Measurements from ENCODE around the gene NHSL2.

NHSL2 gene

GRCh38 chrX:72060921-72061490, 150.4 kb downstream of the NHSL2 start:
- no peak for TF ChIP-seq CTCF (IDR thresholded peaks at IDR 0.05; ENCODE audit: control insufficient read depth, insufficient read depth, low read depth, low read length, missing control alignments)
- DNase-seq (ENCODE audit: low read depth) = no peak
- no peak overlapping the region for H3K4me3 ChIP-seq (ENCODE audit: control insufficient read depth, low read depth, low read length)

- DNase-seq (ENCODE audit: low read depth) = no peak
- no peak for TF ChIP-seq CTCF (IDR thresholded peaks at IDR 0.05; ENCODE audit: control insufficient read depth, insufficient read depth, low read depth, low read length, missing control alignments)
- H3K4me3 ChIP-seq (ENCODE audit: control insufficient read depth, low read depth, low read length) = no peak overlapping the region
These were observed 152.3 kb downstream of the NHSL2 start for GRCh38 chrX:72062916-72063315.

- H3K4me3 ChIP-seq (ENCODE audit: control insufficient read depth, low read depth, low read length) = no peak overlapping the region
- no peak for TF ChIP-seq CTCF (IDR thresholded peaks at IDR 0.05; ENCODE audit: control insufficient read depth, insufficient read depth, low read depth, low read length, missing control alignments)
- no peak for DNase-seq (ENCODE audit: low read depth)
These were observed 158.9 kb downstream of the NHSL2 start for GRCh38 chrX:72069350-72070160.

GRCh38 chrX:72071213-72071612, 160.6 kb downstream of the NHSL2 start:
- DNase-seq (ENCODE audit: low read depth) = no peak
- no peak for TF ChIP-seq CTCF (IDR thresholded peaks at IDR 0.05; ENCODE audit: control insufficient read depth, insufficient read depth, low read depth, low read length, missing control alignments)
- no peak overlapping the region for H3K4me3 ChIP-seq (ENCODE audit: control insufficient read depth, low read depth, low read length)

GRCh38 chrX:72073633-72074032, 163.0 kb downstream of the NHSL2 start:
- TF ChIP-seq CTCF (IDR thresholded peaks at IDR 0.05; ENCODE audit: control insufficient read depth, insufficient read depth, low read depth, low read length, missing control alignments) = no peak
- no peak for DNase-seq (ENCODE audit: low read depth)
- H3K4me3 ChIP-seq (ENCODE audit: control insufficient read depth, low read depth, low read length) = no peak overlapping the region

GRCh38 chrX:72078411-72078810, 167.8 kb downstream of the NHSL2 start:
- no peak for TF ChIP-seq CTCF (IDR thresholded peaks at IDR 0.05; ENCODE audit: control insufficient read depth, insufficient read depth, low read depth, low read length, missing control alignments)
- no peak overlapping the region for H3K4me3 ChIP-seq (ENCODE audit: control insufficient read depth, low read depth, low read length)
- no peak for DNase-seq (ENCODE audit: low read depth)

Measured in AG09309 (cell line).